Caco-2 (cell line): ENCODE results near the gene OOEP. TPM values are rescaled to one million over a fixed set of nuclear protein-coding genes. Genes with fewer than 3 reads are reported as not detected.

Experiments used
- BruUV-seq: library from RNA; stranded (reverse); fragments of 400-500 nt; replicated peaks from 2 replicates; lab custom pipeline; 2021; lab: Mats Ljungman, UMichigan
- CTCF ChIA-PET: fragments of 300-600 bp; sonication (Branson Sonifier 250); formaldehyde crosslinking; loops from one replicate; lab custom pipeline; 2022; ENCODE audit warnings: antibody characterized with exemption; lab: Charles Lee
- POLR2A ChIA-PET: fragments of 300-600 bp; sonication (Branson Sonifier 250); formaldehyde crosslinking; loops from one replicate; lab custom pipeline; 2022; ENCODE audit warnings: antibody characterized with exemption; lab: Charles Lee
- DNase-seq, 2 experiments: peaks; one replicate each; pipeline versions ENCODE4 v3.0.0 to v3.0.0-alpha.2; 2020 to 2022
- H3K27me3 ChIP-seq: replicated peaks from 2 replicates; pipeline ENCODE4 v1.6.0; 2011; ENCODE audit warnings: low read length; ENCODE audit not compliant: control insufficient read depth, insufficient read depth
- H3K36me3 ChIP-seq: 2 replicates; pipeline ENCODE4 v1.5.1; 2011; ENCODE audit warnings: low read length; ENCODE audit not compliant: control insufficient read depth, insufficient read depth
- H3K4me1 ChIP-seq: fragments of 250-450 bp; sonication (Bioruptor Pico); 2 replicates; pipeline ENCODE4 v1.5.1; 2020; ENCODE audit warnings: mild to moderate bottlenecking
- H3K4me3 ChIP-seq: 2 replicates; pipeline ENCODE4 v1.5.1; 2011; ENCODE audit warnings: low read depth, mild to moderate bottlenecking, control low read depth, low read length
- H3K9me3 ChIP-seq: fragments of 250-450 bp; sonication (Bioruptor Pico); 2 replicates; pipeline ENCODE4 v1.5.1; 2020; ENCODE audit warnings: mild to moderate bottlenecking, moderate library complexity
- H3K27ac Mint-ChIP-seq: one replicate; pipeline ENCODE4 v1.8.0; 2022; ENCODE audit warnings: mixed read lengths; ENCODE audit not compliant: unreplicated experiment
- H3K27me3 Mint-ChIP-seq: one replicate; pipeline ENCODE4 v1.8.0; 2022; ENCODE audit warnings: mixed read lengths; ENCODE audit not compliant: insufficient read depth, unreplicated experiment
- H3K36me3 Mint-ChIP-seq: one replicate; pipeline ENCODE4 v1.8.0; 2022; ENCODE audit warnings: mild to moderate bottlenecking, mixed read lengths; ENCODE audit not compliant: insufficient read depth, unreplicated experiment
- H3K4me1 Mint-ChIP-seq: one replicate; pipeline ENCODE4 v1.8.0; 2022; ENCODE audit warnings: low read depth, mixed read lengths; ENCODE audit not compliant: unreplicated experiment
- H3K4me3 Mint-ChIP-seq: one replicate; pipeline ENCODE4 v1.8.0; 2022; ENCODE audit warnings: mild to moderate bottlenecking, moderate library complexity, mixed read lengths; ENCODE audit not compliant: unreplicated experiment
- H3K9me3 Mint-ChIP-seq: one replicate; pipeline ENCODE4 v1.8.0; 2022; ENCODE audit warnings: mixed read lengths; ENCODE audit not compliant: unreplicated experiment
- CTCF ChIP-seq, 2 experiments: fragments of 200-600 bp in 1 of 2; IDR thresholded peaks; 1 replicate in 1 of 2; 2 replicates in 1 of 2; pipeline versions ENCODE4 v1.5.1 to v1.8.0; 2011 to 2022; ENCODE audit warnings: antibody characterized with exemption in 1 of 2, control low read depth in 1 of 2, inconsistent platforms in 1 of 2, low read depth in 1 of 2, low read length in 1 of 2, mild to moderate bottlenecking in 1 of 2, moderate library complexity in 1 of 2; ENCODE audit not compliant: insufficient read depth in 1 of 2, severe bottlenecking in 1 of 2, unreplicated experiment in 1 of 2
- intact Hi-C: fragments of 100-400 bp; cut with micrococcal nuclease; formaldehyde crosslinking; loops from one replicate; pipeline ENCODE4 v1.10.0; 2022; ENCODE audit not compliant: unreplicated experiment
- total RNA-seq: library from RNA; stranded (reverse); gene quantifications from 2 replicates; pipeline ENCODE4 v1.2.3, GENCODE V29; 2022

Gene OOEP
- total RNA-seq, 1 experiment from 2014 or later = not detected

GRCh38 chr6:73377225-73377624 is 7.5 kb upstream of the OOEP start:
- Mint-ChIP-seq H3K4me3 (no peak overlapping the region), H3K9me3 (no peaks in the 10 kb centered on the region), H3K36me3 (no peaks in the 10 kb centered on the region), H3K4me1 (no peaks in the 10 kb centered on the region), H3K27ac (no peak overlapping the region), H3K27me3 (no peaks in the 10 kb centered on the region)
- H3K9me3 ChIP-seq = no peaks in the 10 kb centered on the region
- CTCF ChIA-PET = interaction anchor here (1.6 kb wide), 1 partner anchor 12 kb away, joined by 7 read pairs; no protein-coding TSS in a partner anchor
- no peaks in the 10 kb centered on the region for H3K27me3 ChIP-seq
- TF ChIP-seq CTCF (IDR thresholded peaks at IDR 0.05; ENCODE audit: insufficient read depth in 1 of 2, low read depth in 1 of 2, low read length in 1 of 2, severe bottlenecking in 1 of 2, unreplicated experiment in 1 of 2) = no peak
- POLR2A ChIA-PET = no interaction called here
- no peak for DNase-seq
- no peak overlapping the region for H3K4me3 ChIP-seq
- peaks cover 8% of the 10 kb centered on the region for H3K4me1 ChIP-seq
- BruUV-seq = no TSS peak
- no peaks in the 10 kb centered on the region for H3K36me3 ChIP-seq
- intact Hi-C loops = no loop called here

- ChIA-PET POLR2A (no interaction called here), CTCF (interaction anchor here (0.8 kb wide), 1 partner anchor 14 kb away, joined by 5 read pairs; no protein-coding TSS in a partner anchor)
- Histone ChIP-seq H3K27me3 (no peaks in the 10 kb centered on the region), H3K4me1 (peaks cover 8% of the 10 kb centered on the region), H3K9me3 (no peaks in the 10 kb centered on the region), H3K4me3 (no peak overlapping the region), H3K36me3 (no peaks in the 10 kb centered on the region)
- Mint-ChIP-seq H3K4me3 (no peak overlapping the region), H3K4me1 (no peaks in the 10 kb centered on the region), H3K27me3 (no peaks in the 10 kb centered on the region), H3K9me3 (no peaks in the 10 kb centered on the region), H3K36me3 (no peaks in the 10 kb centered on the region), H3K27ac (no peak overlapping the region)
- DNase-seq = peak; percentile 62 to 63
- no TSS peak for BruUV-seq
- intact Hi-C loops = loop anchor here (2.0 kb wide), 1 partner anchor 64 kb away; no protein-coding TSS in a partner anchor
- no peak for TF ChIP-seq CTCF (IDR thresholded peaks at IDR 0.05; ENCODE audit: insufficient read depth in 1 of 2, low read depth in 1 of 2, low read length in 1 of 2, severe bottlenecking in 1 of 2, unreplicated experiment in 1 of 2)
Measured at GRCh38 chr6:73375216-73375615, 5.5 kb upstream of the OOEP start.

- ChIA-PET CTCF (no interaction called here), POLR2A (no interaction called here)
- Mint-ChIP-seq H3K27me3 (no peaks in the 10 kb centered on the region), H3K36me3 (no peaks in the 10 kb centered on the region), H3K9me3 (no peaks in the 10 kb centered on the region), H3K4me1 (no peaks in the 10 kb centered on the region), H3K27ac (no peak overlapping the region), H3K4me3 (no peak overlapping the region)
- no peak for TF ChIP-seq CTCF (IDR thresholded peaks at IDR 0.05; ENCODE audit: insufficient read depth in 1 of 2, low read depth in 1 of 2, low read length in 1 of 2, severe bottlenecking in 1 of 2, unreplicated experiment in 1 of 2)
- DNase-seq = no peak
- BruUV-seq = no TSS peak
- no peaks in the 10 kb centered on the region for H3K36me3 ChIP-seq
- intact Hi-C loops = no loop called here
- peaks cover 8% of the 10 kb centered on the region for H3K4me1 ChIP-seq
- H3K4me3 ChIP-seq = no peak overlapping the region
- H3K27me3 ChIP-seq = no peaks in the 10 kb centered on the region
- no peaks in the 10 kb centered on the region for H3K9me3 ChIP-seq
Measured at GRCh38 chr6:73372516-73372915, 2.8 kb upstream of the OOEP start.
